ENCODE results near the gene VGLL4. TPM values are rescaled to one million over a fixed set of nuclear protein-coding genes. Genes with fewer than 3 reads are reported as not detected.

The VGLL4 gene
- total and polyA plus RNA-seq, 2 of the 4 experiments (the other 2 are of a cell fraction), result 26.2 to 35.4 TPM

GRCh38 chr3:11563865-11564185 is 79.9 kb downstream of the VGLL4 start:
- H3K36me3 ChIP-seq (ENCODE audit: control insufficient read depth, insufficient read depth, low read length), result peaks cover 65% of the 10 kb centered on the region
- TF ChIP-seq RFX5 (IDR thresholded peaks at IDR 0.05; ENCODE audit: low read depth, low read length) (no peak), MXI1 (IDR thresholded peaks at IDR 0.05; ENCODE audit: borderline replicate concordance, low read depth, low read length) (no peak), CEBPB (IDR thresholded peaks at IDR 0.05; ENCODE audit: low read depth, low read length) (no peak), MAFK (IDR thresholded peaks at IDR 0.05; ENCODE audit: low read depth, low read length) (no peak), ELK1 (IDR thresholded peaks at IDR 0.05; ENCODE audit: borderline replicate concordance, low read depth, low read length) (no peak), SMC3 (IDR thresholded peaks at IDR 0.05; ENCODE audit: low read depth, low read length) (no peak), CHD1 (IDR thresholded peaks at IDR 0.05; ENCODE audit: low read depth, low read length) (no peak), FOS (IDR thresholded peaks at IDR 0.05; ENCODE audit: low read depth, low read length) (no peak), MAZ (IDR thresholded peaks at IDR 0.05; ENCODE audit: borderline replicate concordance, low read depth, low read length) (no peak), RAD21 (IDR thresholded peaks at IDR 0.05; ENCODE audit: low read length) (no peak), BHLHE40 (IDR thresholded peaks at IDR 0.05; ENCODE audit: low read depth, low read length) (no peak), POLR2A (IDR thresholded peaks at IDR 0.05; ENCODE audit: low read depth, low read length) (no peak), CTCF (conservative IDR thresholded peaks at IDR 0.05; ENCODE audit: low read depth, low read length) (no peak), NFE2L2 (IDR thresholded peaks at IDR 0.05; ENCODE audit: low read depth, low read length) (no peak), USF2 (IDR thresholded peaks at IDR 0.05; ENCODE audit: low read depth, low read length) (no peak), RCOR1 (IDR thresholded peaks at IDR 0.05; ENCODE audit: insufficient replicate concordance, low read length) (no peak)
- POLR2A ChIA-PET (ENCODE audit: unreplicated experiment), result interaction anchor here (0.5 kb wide), 1 partner anchor 173 kb away, joined by 6 read pairs; no protein-coding TSS in a partner anchor
- CTCF ChIA-PET, result no interaction called here
- in situ Hi-C loops (cut with MboI; ENCODE audit: low sequenced_read_pairs) (loop anchor here (10.0 kb wide), 1 partner anchor 81 kb away; the partner anchor contains the start of gene VGLL4), intact Hi-C loops (cut with micrococcal nuclease) (no loop called here), dilution Hi-C loops (cut with HindIII; ENCODE audit: low sequenced_read_pairs, unreplicated experiment) (no loop called here)
- H4K20me1 ChIP-seq (ENCODE audit: insufficient read depth, low read length), result peaks cover 54% of the 10 kb centered on the region
- H2BK15ac ChIP-seq (ENCODE audit: low read depth, low read length), result no peak overlapping the region
- no peak overlapping the region for H2BK20ac ChIP-seq (ENCODE audit: low read depth, low read length)
- BruUV-seq (replicated peaks), result no TSS peak
- no peaks in the 10 kb centered on the region for H3K27me3 ChIP-seq (ENCODE audit: control insufficient read depth, insufficient read depth, low read length)
- 98% methylated on average over 5 of the region's 7 CpGs; no CpG with 5 or more reads in 1 of the 2 experiments for WGBS, 2 experiments (ENCODE audit: extremely low coverage in 2 of 2, insufficient read length in 1 of 2)
- no peak overlapping the region for H3K4me3 ChIP-seq (ENCODE audit: insufficient read depth, low read depth, low read length)
- no peak for DNase-seq
- H4K8ac ChIP-seq (ENCODE audit: low read depth in 2 of 2, low read length in 2 of 2), result no peak overlapping the region
- H3K56ac ChIP-seq (ENCODE audit: extremely low read depth, insufficient read depth, low read length), result no peak overlapping the region
- H3K4me2 ChIP-seq (ENCODE audit: low read depth, low read length), result no peak overlapping the region
- H3K9me1 ChIP-seq (ENCODE audit: insufficient read depth, low read length), result peaks cover 47% of the 10 kb centered on the region
- H3K18ac ChIP-seq (ENCODE audit: low read depth, low read length), result no peak overlapping the region
- H3K27ac ChIP-seq (ENCODE audit: insufficient read depth, low read length), result no peak overlapping the region
- H3K4ac ChIP-seq (ENCODE audit: low read depth, low read length), result no peak overlapping the region
- no peak overlapping the region for H2BK120ac ChIP-seq (ENCODE audit: low read depth, low read length)
- peaks cover 23% of the 10 kb centered on the region for H3K4me1 ChIP-seq (ENCODE audit: control insufficient read depth, insufficient read depth, low read length)
- no peak overlapping the region for H2BK5ac ChIP-seq (ENCODE audit: low read depth, low read length, poor library complexity, severe bottlenecking)
- H4K91ac ChIP-seq (ENCODE audit: insufficient read depth, low read depth, low read length), result no peak overlapping the region
- H2AK5ac ChIP-seq (ENCODE audit: low read depth, low read length), result no peak overlapping the region
- H4K5ac ChIP-seq (ENCODE audit: low read depth, low read length), result no peak overlapping the region
- H3K14ac ChIP-seq (replicated peaks; ENCODE audit: low read depth, low read length), result no peak overlapping the region
- no peak overlapping the region for H3K9ac ChIP-seq (ENCODE audit: low read depth, low read length)
- ATAC-seq (ENCODE audit: low read depth), result no peak
- H3K79me1 ChIP-seq (ENCODE audit: low read depth in 1 of 2, low read length in 2 of 2), result peaks cover 45 to 95% of the 10 kb centered on the region in 2 experiments
- no peak overlapping the region for H2AK9ac ChIP-seq (replicated peaks; ENCODE audit: low read depth, low read length, poor library complexity)
- H3K9me3 ChIP-seq (ENCODE audit: control insufficient read depth, insufficient read depth, low read length), result no peaks in the 10 kb centered on the region
- H2AFZ ChIP-seq (replicated peaks; ENCODE audit: low read length, poor library complexity), result no peak overlapping the region
- no peak overlapping the region for H3K23ac ChIP-seq (ENCODE audit: low read depth, low read length)

Measured in IMR-90 (cell line).